Stimulated activated CD8-positive, alpha-beta memory T cell treated with anti-CD3 and anti-CD28 coated beads, Interleukin-7, amount 100 ng/mL, for 4 hours (primary cell): ENCODE data around the gene WDR44.
"Not testable (repeated sequence)": the region's sequence is repeated elsewhere in the genome, so short reads cannot be mapped to it uniquely, and the experiment has no call there.

Experiments used
- DNase-seq, 2 donors: peaks; one replicate each; pipeline ENCODE4 v3.0.0-alpha.2; 2020; ENCODE audit warnings: low read depth in 2 of 2

Gene WDR44

GRCh38 chrX:118356154-118356701 lies 10.3 kb downstream of the WDR44 start:
- DNase-seq = no peak

- no peak for DNase-seq
Observed at GRCh38 chrX:118360429-118361125, 14.7 kb downstream of the WDR44 start.

- DNase-seq = no peak
Observed at GRCh38 chrX:118364261-118364660, 18.4 kb downstream of the WDR44 start.

- DNase-seq = no peak
Observed at GRCh38 chrX:118367338-118367737, 21.4 kb downstream of the WDR44 start.

- DNase-seq = no peak
Observed at GRCh38 chrX:118368398-118368797, 22.5 kb downstream of the WDR44 start.

- no peak for DNase-seq
Observed at GRCh38 chrX:118370921-118371624, 25.2 kb downstream of the WDR44 start.

- DNase-seq = no peak
Observed at GRCh38 chrX:118373538-118373937, 27.6 kb downstream of the WDR44 start.

- no peak for DNase-seq
Observed at GRCh38 chrX:118383120-118383519, 37.2 kb downstream of the WDR44 start.

GRCh38 chrX:118392716-118393115 lies 46.8 kb downstream of the WDR44 start:
- no peak for DNase-seq

GRCh38 chrX:118396113-118396512 lies 50.2 kb downstream of the WDR44 start:
- no peak for DNase-seq

GRCh38 chrX:118418811-118419251 lies 72.9 kb downstream of the WDR44 start:
- no peak for DNase-seq

- no peak for DNase-seq
Observed at GRCh38 chrX:118420462-118420861, 74.6 kb downstream of the WDR44 start.

- no peak for DNase-seq
Observed at GRCh38 chrX:118423558-118423957, 77.7 kb downstream of the WDR44 start.

- DNase-seq = no peak
Observed at GRCh38 chrX:118432799-118433198, 86.9 kb downstream of the WDR44 start.

GRCh38 chrX:118437283-118437682 lies 91.4 kb downstream of the WDR44 start:
- DNase-seq = no peak

- DNase-seq = no peak
Observed at GRCh38 chrX:118448273-118448783, 102.4 kb downstream of the WDR44 start.

GRCh38 chrX:118455013-118455412 lies 109.1 kb downstream of the WDR44 start:
- DNase-seq = no peak

GRCh38 chrX:118459494-118459893 lies 113.6 kb downstream of the WDR44 start:
- no peak for DNase-seq

GRCh38 chrX:118464501-118464900 lies 118.6 kb downstream of the WDR44 start:
- no peak for DNase-seq

GRCh38 chrX:118468122-118468521 lies 122.2 kb downstream of the WDR44 start:
- DNase-seq = no peak

GRCh38 chrX:118470721-118471347 lies 124.9 kb downstream of the WDR44 start:
- not testable (repeated sequence) for DNase-seq

GRCh38 chrX:118474586-118474985 lies 128.7 kb downstream of the WDR44 start:
- no peak for DNase-seq
